ENCODE data around the gene BOLA3. TPM values are rescaled to one million over a fixed set of nuclear protein-coding genes. Genes with fewer than 3 reads are reported as not detected.

The BOLA3 gene
- total and polyA plus RNA-seq, 2 experiments from 2014 or later = 46.2 to 104 TPM

- Histone ChIP-seq H3K36me3 (ENCODE audit: low read depth) (no peaks in the 10 kb centered on the region), H3K9ac (peak overlapping the region; percentile 80), H3K9me3 (ENCODE audit: low read depth) (no peaks in the 10 kb centered on the region), H3K9me2 (ENCODE audit: insufficient read depth) (no peaks in the 10 kb centered on the region), H3K79me2 (ENCODE audit: insufficient read depth) (peaks cover 18% of the 10 kb centered on the region), H3K4me1 (ENCODE audit: insufficient read depth) (peaks cover 7% of the 10 kb centered on the region), H4K20me1 (ENCODE audit: insufficient read depth) (no peaks in the 10 kb centered on the region), H2AFZ (peak overlapping the region; percentile 97), H3K27me3 (replicated peaks; ENCODE audit: insufficient read depth) (no peaks in the 10 kb centered on the region), H3K4me3 (peak overlapping the region; percentile 88), H3K4me2 (ENCODE audit: unreplicated experiment) (peak overlapping the region; percentile 96), H3F3A (ENCODE audit: insufficient read depth) (peaks cover 38% of the 10 kb centered on the region), H3K27ac (peak overlapping the region; percentile 33)
- WGBS, 2 experiments (ENCODE audit: low coverage in 1 of 2, low lambda C conversion rate in 2 of 2, missing lambda C conversion rate in 2 of 2) = 2% methylated on average over 26 to 29 of the region's 29 CpGs
- TF ChIP-seq EZH2 (IDR thresholded peaks at IDR 0.05; ENCODE audit: insufficient read depth, poor library complexity, severe bottlenecking) (no peak), EZH2phosphoT487 (IDR thresholded peaks at IDR 0.05; ENCODE audit: insufficient read depth, low read depth) (no peak)
- DNase-seq = peak; percentile 80
- in situ Hi-C loops (cut with MboI) = no loop called here
Measured at GRCh38 chr2:74146929-74147726, 584 bp downstream of the BOLA3 start.

- DNase-seq = peak; percentile 15
- Histone ChIP-seq H3K4me3 (no peak overlapping the region), H3K79me2 (ENCODE audit: insufficient read depth) (peaks cover 18% of the 10 kb centered on the region), H2AFZ (no peak overlapping the region), H3K9me2 (ENCODE audit: insufficient read depth) (no peaks in the 10 kb centered on the region), H3K4me2 (ENCODE audit: unreplicated experiment) (no peak overlapping the region), H3K4me1 (ENCODE audit: insufficient read depth) (peaks cover 7% of the 10 kb centered on the region), H3K27me3 (replicated peaks; ENCODE audit: insufficient read depth) (no peaks in the 10 kb centered on the region), H3K9ac (no peak overlapping the region), H3K36me3 (ENCODE audit: low read depth) (no peaks in the 10 kb centered on the region; the same call in 1 of the 2 replicates), H3K9me3 (ENCODE audit: low read depth) (no peaks in the 10 kb centered on the region), H4K20me1 (ENCODE audit: insufficient read depth) (no peaks in the 10 kb centered on the region), H3F3A (ENCODE audit: insufficient read depth) (no peaks in the 10 kb centered on the region), H3K27ac (no peak overlapping the region)
- in situ Hi-C loops (cut with MboI) = no loop called here
- TF ChIP-seq EZH2phosphoT487 (IDR thresholded peaks at IDR 0.05; ENCODE audit: insufficient read depth, low read depth) (no peak), EZH2 (IDR thresholded peaks at IDR 0.05; ENCODE audit: insufficient read depth, poor library complexity, severe bottlenecking) (no peak)
- 73% methylated on average over 6 of the region's 6 CpGs for WGBS, 2 experiments (ENCODE audit: low coverage in 1 of 2, low lambda C conversion rate in 2 of 2, missing lambda C conversion rate in 2 of 2)
Measured at GRCh38 chr2:74142340-74142739, 5.4 kb downstream of the BOLA3 start.

- 90% methylated on average over 19 of the region's 19 CpGs for WGBS, 2 experiments (ENCODE audit: low coverage in 1 of 2, low lambda C conversion rate in 2 of 2, missing lambda C conversion rate in 2 of 2)
- no peak overlapping the region for H3K27ac ChIP-seq
- in situ Hi-C loops (cut with MboI) = no loop called here
Measured at GRCh38 chr2:74138600-74139323, 8.9 kb downstream of the BOLA3 start.

GRCh38 chr2:74137651-74138599 is 9.8 kb downstream of the BOLA3 start:
- H3K36me3 ChIP-seq (ENCODE audit: low read depth) = no peaks in the 10 kb centered on the region; the same call in 1 of the 2 replicates
- no peaks in the 10 kb centered on the region for H3K9me3 ChIP-seq (ENCODE audit: low read depth)
- no peak overlapping the region for H3K4me2 ChIP-seq (ENCODE audit: unreplicated experiment)
- no peaks in the 10 kb centered on the region for H3K9me2 ChIP-seq (ENCODE audit: insufficient read depth)
- H4K20me1 ChIP-seq (ENCODE audit: insufficient read depth) = no peaks in the 10 kb centered on the region
- no peaks in the 10 kb centered on the region for H3K79me2 ChIP-seq (ENCODE audit: insufficient read depth)
- no peak overlapping the region for H3K27ac ChIP-seq
- TF ChIP-seq EZH2 (IDR thresholded peaks at IDR 0.05; ENCODE audit: insufficient read depth, poor library complexity, severe bottlenecking) (no peak), EZH2phosphoT487 (IDR thresholded peaks at IDR 0.05; ENCODE audit: insufficient read depth, low read depth) (no peak)
- no peak overlapping the region for H3K9ac ChIP-seq
- no peaks in the 10 kb centered on the region for H3K27me3 ChIP-seq (replicated peaks; ENCODE audit: insufficient read depth)
- 94 to 95% methylated on average over 11 of the region's 11 CpGs for WGBS, 2 experiments (ENCODE audit: low coverage in 1 of 2, low lambda C conversion rate in 2 of 2, missing lambda C conversion rate in 2 of 2)
- in situ Hi-C loops (cut with MboI) = no loop called here
- no peak overlapping the region for H2AFZ ChIP-seq
- H3F3A ChIP-seq (ENCODE audit: insufficient read depth) = no peaks in the 10 kb centered on the region
- H3K4me3 ChIP-seq = no peak overlapping the region
- DNase-seq = no peak
- H3K4me1 ChIP-seq (ENCODE audit: insufficient read depth) = no peaks in the 10 kb centered on the region

More at GRCh38 chr2:74138600-74139323, 8.9 kb downstream of the BOLA3 start:
- H4K20me1 ChIP-seq (ENCODE audit: insufficient read depth) = no peaks in the 10 kb centered on the region
- no peak overlapping the region for H3K9ac ChIP-seq
- no peak overlapping the region for H2AFZ ChIP-seq
- no peak for DNase-seq
- H3K79me2 ChIP-seq (ENCODE audit: insufficient read depth) = no peaks in the 10 kb centered on the region
- TF ChIP-seq EZH2 (IDR thresholded peaks at IDR 0.05; ENCODE audit: insufficient read depth, poor library complexity, severe bottlenecking) = no peak
- no peak for TF ChIP-seq EZH2phosphoT487 (IDR thresholded peaks at IDR 0.05; ENCODE audit: insufficient read depth, low read depth)
- H3K4me2 ChIP-seq (ENCODE audit: unreplicated experiment) = no peak overlapping the region
- H3K4me3 ChIP-seq = no peak overlapping the region
- H3K4me1 ChIP-seq (ENCODE audit: insufficient read depth) = no peaks in the 10 kb centered on the region
- no peaks in the 10 kb centered on the region for H3K9me2 ChIP-seq (ENCODE audit: insufficient read depth)
- H3K36me3 ChIP-seq (ENCODE audit: low read depth) = no peaks in the 10 kb centered on the region; the same call in 1 of the 2 replicates
- no peaks in the 10 kb centered on the region for H3F3A ChIP-seq (ENCODE audit: insufficient read depth)
- no peaks in the 10 kb centered on the region for H3K9me3 ChIP-seq (ENCODE audit: low read depth)
- no peaks in the 10 kb centered on the region for H3K27me3 ChIP-seq (replicated peaks; ENCODE audit: insufficient read depth)

Measured in GM23248 (cell line).